Activated T-helper 1 cell treated with anti-CD3 and anti-CD28 coated beads, Interleukin-12 subunit alpha, Interleukin-12 subunit beta, Interleukin-2, Interleukin-4 antibody, amounts not matched to agents 30 ng/mL and 10 ng/mL and 1 ng/mL, durations not matched to agents 14 hours and 24 hours and 36 hours (primary cell): Measurements from ENCODE around the gene CDH23. TPM values are rescaled to one million over a fixed set of nuclear protein-coding genes. Genes with fewer than 3 reads are reported as not detected.

Experiments used
- DNase-seq: peaks from one replicate; pipeline ENCODE4 v3.0.0; 2021; ENCODE audit warnings: low spot score
- H3K27ac Mint-ChIP-seq: one replicate; pipeline ENCODE4 v1.8.0; 2021; ENCODE audit warnings: mild to moderate bottlenecking, mixed read lengths
- H3K27me3 Mint-ChIP-seq: one replicate; pipeline ENCODE4 v1.8.0; 2022; ENCODE audit warnings: mild to moderate bottlenecking, moderate library complexity, mixed read lengths; ENCODE audit not compliant: insufficient read depth
- H3K36me3 Mint-ChIP-seq: one replicate; pipeline ENCODE4 v1.8.0; 2021; ENCODE audit warnings: low read depth, mixed read lengths
- H3K4me1 Mint-ChIP-seq: one replicate; pipeline ENCODE4 v1.8.0; 2021; ENCODE audit warnings: low read depth, mixed read lengths
- H3K4me3 Mint-ChIP-seq: one replicate; pipeline ENCODE4 v1.8.0; 2021; ENCODE audit warnings: mild to moderate bottlenecking, moderate library complexity, mixed read lengths
- H3K9me3 Mint-ChIP-seq: one replicate; pipeline ENCODE4 v1.8.0; 2021; ENCODE audit warnings: mixed read lengths
- intact Hi-C: fragments of 100-400 bp; cut with micrococcal nuclease; formaldehyde crosslinking; loops from one replicate; pipeline ENCODE4 v1.15.1; 2024
- total RNA-seq: library from RNA; stranded (reverse); gene quantifications from 2 replicates; pipeline ENCODE4 v1.2.3, GENCODE V29; 2022

Gene CDH23
- total RNA-seq, 1 donor from 2014 or later = 0.57 TPM

- Mint-ChIP-seq H3K4me1 (peaks cover 10% of the 10 kb centered on the region), H3K27ac (no peak overlapping the region), H3K27me3 (peaks cover 2% of the 10 kb centered on the region), H3K36me3 (no peaks in the 10 kb centered on the region), H3K4me3 (no peak overlapping the region), H3K9me3 (no peaks in the 10 kb centered on the region)
- intact Hi-C loops = no loop called here
- DNase-seq = no peak
These were observed 403.1 kb downstream of the CDH23 start for GRCh38 chr10:71799608-71800453.

- H3K4me1 Mint-ChIP-seq = peaks cover 14% of the 10 kb centered on the region
- no peak overlapping the region for H3K4me3 Mint-ChIP-seq
- no peaks in the 10 kb centered on the region for H3K36me3 Mint-ChIP-seq
- no peak for DNase-seq
- H3K9me3 Mint-ChIP-seq = no peaks in the 10 kb centered on the region
- no peak overlapping the region for H3K27ac Mint-ChIP-seq
- intact Hi-C loops = no loop called here
- peaks cover 2% of the 10 kb centered on the region for H3K27me3 Mint-ChIP-seq
These were observed 404.6 kb downstream of the CDH23 start for GRCh38 chr10:71801361-71801760.

- Mint-ChIP-seq H3K27me3 (peaks cover 2% of the 10 kb centered on the region), H3K4me3 (no peak overlapping the region), H3K27ac (no peak overlapping the region), H3K4me1 (peaks cover 12% of the 10 kb centered on the region), H3K36me3 (no peaks in the 10 kb centered on the region), H3K9me3 (no peaks in the 10 kb centered on the region)
- DNase-seq = no peak
- intact Hi-C loops = no loop called here
These were observed 405.5 kb downstream of the CDH23 start for GRCh38 chr10:71802235-71802634.

GRCh38 chr10:71802715-71803488, 406.2 kb downstream of the CDH23 start:
- Mint-ChIP-seq H3K4me1 (peaks cover 5% of the 10 kb centered on the region), H3K27ac (no peak overlapping the region), H3K4me3 (no peak overlapping the region), H3K36me3 (no peaks in the 10 kb centered on the region), H3K27me3 (peaks cover 2% of the 10 kb centered on the region), H3K9me3 (no peaks in the 10 kb centered on the region)
- no peak for DNase-seq
- intact Hi-C loops = no loop called here

GRCh38 chr10:71804077-71804476, 407.4 kb downstream of the CDH23 start:
- no peak for DNase-seq
- Mint-ChIP-seq H3K4me1 (peaks cover 4% of the 10 kb centered on the region), H3K27ac (no peak overlapping the region), H3K36me3 (no peaks in the 10 kb centered on the region), H3K4me3 (no peak overlapping the region), H3K27me3 (peaks cover 2% of the 10 kb centered on the region), H3K9me3 (no peaks in the 10 kb centered on the region)
- intact Hi-C loops = no loop called here

GRCh38 chr10:71805776-71806703, 409.3 kb downstream of the CDH23 start:
- intact Hi-C loops = no loop called here
- Mint-ChIP-seq H3K4me3 (no peak overlapping the region), H3K27ac (no peak overlapping the region), H3K4me1 (peaks cover 4% of the 10 kb centered on the region), H3K9me3 (no peaks in the 10 kb centered on the region), H3K27me3 (peaks cover 2% of the 10 kb centered on the region), H3K36me3 (no peaks in the 10 kb centered on the region)
- DNase-seq = no peak

GRCh38 chr10:71806704-71807556, 410.2 kb downstream of the CDH23 start:
- Mint-ChIP-seq H3K36me3 (no peaks in the 10 kb centered on the region), H3K4me3 (no peak overlapping the region), H3K4me1 (peaks cover 4% of the 10 kb centered on the region), H3K27me3 (peaks cover 2% of the 10 kb centered on the region), H3K27ac (no peak overlapping the region), H3K9me3 (no peaks in the 10 kb centered on the region)
- DNase-seq = no peak
- intact Hi-C loops = no loop called here

GRCh38 chr10:71807557-71808510, 411.1 kb downstream of the CDH23 start:
- peaks cover 2% of the 10 kb centered on the region for H3K27me3 Mint-ChIP-seq
- H3K9me3 Mint-ChIP-seq = no peaks in the 10 kb centered on the region
- H3K4me3 Mint-ChIP-seq = no peak overlapping the region
- no peaks in the 10 kb centered on the region for H3K36me3 Mint-ChIP-seq
- DNase-seq = no peak
- intact Hi-C loops = no loop called here
- H3K27ac Mint-ChIP-seq = no peak overlapping the region
- peaks cover 4% of the 10 kb centered on the region for H3K4me1 Mint-ChIP-seq

GRCh38 chr10:71809628-71810027, 412.9 kb downstream of the CDH23 start:
- no peak for DNase-seq
- Mint-ChIP-seq H3K9me3 (no peaks in the 10 kb centered on the region), H3K4me1 (peaks cover 4% of the 10 kb centered on the region), H3K4me3 (no peak overlapping the region), H3K36me3 (no peaks in the 10 kb centered on the region), H3K27ac (no peak overlapping the region), H3K27me3 (no peaks in the 10 kb centered on the region)
- intact Hi-C loops = loop anchor here (5.0 kb wide), 1 partner anchor 322 kb away; no protein-coding TSS in a partner anchor

- Mint-ChIP-seq H3K4me1 (peaks cover 4% of the 10 kb centered on the region), H3K9me3 (no peaks in the 10 kb centered on the region), H3K4me3 (no peak overlapping the region), H3K27me3 (no peaks in the 10 kb centered on the region), H3K27ac (no peak overlapping the region), H3K36me3 (no peaks in the 10 kb centered on the region)
- DNase-seq = no peak
- intact Hi-C loops = loop anchor here (5.0 kb wide), 1 partner anchor 323 kb away; no protein-coding TSS in a partner anchor
These were observed 413.5 kb downstream of the CDH23 start for GRCh38 chr10:71810048-71810750.

- H3K9me3 Mint-ChIP-seq = no peaks in the 10 kb centered on the region
- no peaks in the 10 kb centered on the region for H3K27me3 Mint-ChIP-seq
- H3K4me1 Mint-ChIP-seq = no peaks in the 10 kb centered on the region
- H3K36me3 Mint-ChIP-seq = peaks cover under 1% of the 10 kb centered on the region
- intact Hi-C loops = loop anchor here (5.0 kb wide), 1 partner anchor 324 kb away; no protein-coding TSS in a partner anchor
- DNase-seq = no peak
- H3K27ac Mint-ChIP-seq = no peak overlapping the region
- H3K4me3 Mint-ChIP-seq = no peak overlapping the region
These were observed 414.6 kb downstream of the CDH23 start for GRCh38 chr10:71811351-71811750.
